NCI-H1694 (cell line): Measurements from ENCODE around the gene STARD7.
"Not testable (repeated sequence)": the region's sequence is repeated elsewhere in the genome, so short reads cannot be mapped to it uniquely, and the experiment has no call there.

ENCODE experiments used
- DNase-seq: peaks from one replicate; lab custom pipeline; 2025; lab: John Stamatoyannopoulos, UW

Gene STARD7

GRCh38 chr2:96233880-96234316 is 25.3 kb upstream of the STARD7 start:
- DNase-seq = no peak

- DNase-seq = no peak
Observed at GRCh38 chr2:96233436-96233835, 24.8 kb upstream of the STARD7 start.

DNA sequence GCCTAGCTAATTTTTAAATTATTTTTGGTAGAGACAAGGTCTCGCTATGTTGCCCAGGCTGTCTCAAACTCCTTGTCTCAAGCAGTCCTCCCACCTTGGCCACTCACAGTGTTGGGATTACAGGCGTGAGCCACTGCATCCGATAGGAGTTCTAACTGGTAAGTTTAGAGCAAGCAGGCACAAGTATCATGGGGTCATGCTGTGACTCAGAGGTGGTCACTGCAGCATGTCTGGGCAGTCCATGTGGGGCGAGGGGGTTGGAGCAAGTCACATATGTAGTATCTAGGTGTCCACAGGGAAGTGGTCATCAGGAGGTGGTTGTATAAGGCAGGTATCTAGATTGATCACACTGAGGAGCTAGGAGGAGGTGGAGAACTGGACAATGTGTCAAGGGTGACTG is 22.7 kb upstream of the STARD7 start:
- no peak for DNase-seq

DNA sequence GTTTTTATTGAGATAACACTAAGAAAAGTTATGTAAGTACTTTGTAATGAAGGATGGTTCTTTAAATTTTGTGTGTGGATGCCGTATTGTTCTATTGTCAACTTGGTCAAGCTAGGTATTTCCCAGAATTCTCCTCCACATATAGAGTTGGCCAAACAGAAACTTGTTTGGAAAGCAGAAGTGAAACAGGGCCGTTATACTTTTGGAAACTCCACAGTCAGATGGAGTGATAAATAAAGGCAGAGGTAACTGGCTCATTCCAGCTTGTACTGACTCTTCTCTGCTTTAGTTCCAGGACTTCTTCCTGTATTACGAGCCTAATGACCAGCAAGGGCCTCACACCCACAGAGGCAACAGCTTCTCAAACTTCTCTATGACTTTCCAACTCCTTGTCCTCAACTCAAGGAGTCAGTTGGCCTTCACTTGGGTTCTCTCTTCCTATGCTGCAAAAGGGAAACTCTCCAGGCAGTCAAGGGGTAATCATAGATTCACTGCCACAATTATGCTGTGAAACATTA is 16.4 kb upstream of the STARD7 start:
- DNase-seq = no peak

- DNase-seq = not testable (repeated sequence)
Observed at GRCh38 chr2:96221106-96221505, 12.5 kb upstream of the STARD7 start.

DNA sequence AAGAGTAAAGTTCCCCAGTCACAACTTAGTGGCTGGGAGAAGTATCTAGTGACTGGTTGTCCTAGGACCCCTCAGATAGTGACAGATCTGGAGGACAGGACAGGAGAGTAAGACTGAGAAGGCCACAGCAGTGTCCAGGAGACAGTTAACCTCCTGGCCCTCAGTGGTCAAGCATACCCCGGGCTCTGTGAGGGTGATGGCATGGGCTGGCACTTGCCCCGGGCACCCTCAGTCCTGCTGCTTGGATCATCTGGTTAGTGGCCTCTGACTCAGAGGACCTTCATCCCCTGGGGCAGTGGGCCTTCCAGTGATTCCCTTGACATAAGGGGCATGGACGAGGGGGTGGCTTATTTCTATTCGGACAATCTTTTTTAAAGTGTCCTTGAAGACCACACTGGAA is 11.3 kb upstream of the STARD7 start:
- not testable (repeated sequence) for DNase-seq

DNA sequence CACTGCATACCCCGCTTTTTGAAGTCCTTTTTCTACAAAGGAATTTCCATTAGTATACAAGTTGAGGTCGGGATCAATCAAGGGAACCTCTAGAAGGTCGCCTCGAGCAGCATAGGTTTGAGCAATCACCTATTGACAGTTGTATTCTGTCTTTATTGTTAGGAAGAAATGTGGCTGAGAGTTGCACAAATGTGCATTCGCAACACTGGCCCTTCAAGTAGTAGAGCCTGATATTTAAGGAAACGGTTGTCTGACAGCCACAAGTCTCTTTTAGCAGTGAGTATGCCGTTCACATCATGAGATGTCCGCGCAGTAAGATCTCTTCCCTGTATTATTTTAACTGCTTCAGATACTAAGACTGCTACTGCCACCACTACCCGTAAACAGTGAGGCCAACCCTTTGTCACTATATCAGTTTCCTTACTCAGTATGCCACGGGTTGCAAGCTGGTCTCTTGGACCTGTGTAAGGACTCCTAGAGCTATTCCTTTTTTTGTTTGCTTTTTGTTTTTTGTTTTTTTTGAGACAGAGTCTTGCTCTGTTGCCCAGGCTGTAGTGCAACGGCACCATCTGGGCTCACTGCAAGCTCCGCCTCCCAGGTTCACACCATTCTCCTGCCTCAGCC is 10.0 kb upstream of the STARD7 start:
- DNase-seq = no peak

GRCh38 chr2:96214554-96214953 is 5.9 kb upstream of the STARD7 start:
- no peak for DNase-seq

DNA sequence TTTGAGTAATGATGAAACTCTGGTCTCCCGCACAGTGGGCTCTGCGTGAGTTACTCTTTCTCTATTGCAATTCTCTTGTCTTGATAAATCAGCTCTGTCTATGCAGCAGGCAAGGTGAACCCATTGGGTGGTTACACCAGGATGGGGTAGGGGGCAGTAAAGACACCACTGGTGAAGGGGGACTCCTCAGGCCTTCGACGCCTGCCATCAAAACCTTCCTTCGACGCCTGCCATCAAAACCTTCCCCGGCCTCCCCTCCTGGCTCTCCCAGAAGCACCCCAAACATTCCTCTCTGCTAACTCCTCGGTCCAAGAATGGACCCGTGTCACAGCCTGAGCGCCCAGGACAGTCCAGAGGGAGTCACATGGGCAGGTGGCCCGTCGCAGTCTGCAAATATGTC is 4.8 kb upstream of the STARD7 start:
- DNase-seq = no peak

GRCh38 chr2:96212339-96212738 is 3.7 kb upstream of the STARD7 start:
- no peak for DNase-seq

- DNase-seq = no peak
Observed at GRCh38 chr2:96209729-96210085, 1.1 kb upstream of the STARD7 start.

GRCh38 chr2:96209011-96209728 is 543 bp upstream of the STARD7 start:
- no peak for DNase-seq

DNA sequence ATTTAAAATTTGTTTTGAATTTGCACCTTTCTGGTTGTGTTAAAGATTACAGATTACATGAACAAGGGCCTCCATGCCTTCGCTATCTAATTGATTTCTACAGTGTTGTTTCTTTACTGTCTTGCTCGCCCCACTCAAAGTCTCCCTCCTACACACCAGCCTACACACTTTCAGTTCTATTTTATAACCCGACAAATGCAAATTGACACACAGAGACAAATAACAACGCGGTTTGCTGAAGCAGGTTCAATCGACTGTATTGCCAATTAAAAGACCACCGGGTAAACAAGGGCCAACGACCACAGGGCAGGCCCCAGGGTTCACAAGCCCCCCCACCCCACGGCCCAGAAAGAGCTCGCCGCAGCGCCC is 869 bp downstream of the STARD7 start:
- DNase-seq = no peak

DNA sequence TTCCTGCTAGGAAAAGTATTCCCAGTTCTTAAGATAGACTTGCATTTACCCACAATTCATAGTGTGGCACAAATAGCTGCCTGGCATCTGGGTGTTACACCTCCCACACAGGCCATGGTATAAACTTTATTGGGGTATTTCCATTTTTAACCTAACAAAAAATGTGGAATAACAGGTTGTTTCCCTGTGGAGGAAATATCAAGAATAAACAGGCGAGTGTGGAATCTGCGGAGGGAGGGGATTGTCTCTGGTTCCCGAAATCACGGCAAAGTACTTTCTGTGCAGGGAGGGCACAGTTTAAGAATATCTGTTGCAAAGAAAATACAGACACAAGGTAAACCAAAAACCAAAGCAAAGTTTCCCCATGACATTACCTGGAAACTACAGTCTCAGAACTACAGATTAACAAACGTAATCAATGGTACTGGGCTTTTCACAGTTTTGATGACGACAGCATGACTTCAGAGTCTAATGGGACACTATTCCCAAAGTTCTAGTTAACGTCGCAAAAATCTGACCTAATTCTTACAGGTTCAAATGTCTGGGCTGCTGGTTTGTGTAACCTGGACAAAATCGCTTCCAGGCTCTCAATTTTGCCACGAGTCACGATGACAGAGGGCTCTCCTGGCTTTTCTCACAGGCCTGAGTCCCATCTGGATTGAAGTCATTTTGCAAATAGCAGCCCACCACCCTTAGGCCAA is 1.4 kb downstream of the STARD7 start:
- DNase-seq = no peak

- DNase-seq = no peak
Observed at GRCh38 chr2:96205888-96206287, 2.7 kb downstream of the STARD7 start.

DNA sequence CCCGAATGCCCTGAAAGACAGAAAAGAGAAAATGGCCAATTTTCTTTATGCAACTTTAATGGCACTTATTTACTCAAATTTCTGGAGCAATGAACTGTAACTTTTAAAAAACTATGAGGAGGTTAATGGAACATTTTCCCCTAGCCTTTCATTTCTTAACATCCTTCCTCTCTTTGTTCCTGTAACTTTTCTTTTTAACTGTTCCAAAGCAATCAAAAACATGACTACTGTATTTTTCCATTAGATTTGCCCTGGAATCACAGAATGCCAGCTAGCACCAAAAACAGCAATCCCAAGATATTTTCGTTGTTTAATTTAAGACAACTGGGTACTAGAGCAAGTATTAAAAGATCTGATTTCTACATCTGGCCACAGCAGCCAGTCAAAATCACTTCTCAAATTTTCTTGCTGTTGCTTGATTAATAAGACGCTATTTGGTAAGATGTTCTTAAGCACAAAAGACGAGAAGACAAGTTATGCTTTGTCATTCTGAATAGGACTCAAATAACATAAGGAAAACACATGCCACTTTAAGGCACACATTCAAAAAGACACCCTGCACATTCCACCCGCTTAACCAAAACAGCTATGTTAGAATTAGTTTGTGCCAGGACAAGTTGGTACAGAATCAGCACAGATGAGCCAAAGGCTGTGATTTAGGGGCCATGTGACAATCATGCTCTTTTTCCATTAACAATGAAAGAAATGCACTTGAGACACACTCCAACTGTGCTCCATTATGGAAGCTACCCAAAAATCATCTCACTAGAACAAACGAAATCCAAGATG is 3.6 kb downstream of the STARD7 start:
- no peak for DNase-seq

GRCh38 chr2:96203130-96204028 is 5.2 kb downstream of the STARD7 start:
- DNase-seq = no peak

- DNase-seq = no peak
Observed at GRCh38 chr2:96202152-96202854, 6.3 kb downstream of the STARD7 start.

DNA sequence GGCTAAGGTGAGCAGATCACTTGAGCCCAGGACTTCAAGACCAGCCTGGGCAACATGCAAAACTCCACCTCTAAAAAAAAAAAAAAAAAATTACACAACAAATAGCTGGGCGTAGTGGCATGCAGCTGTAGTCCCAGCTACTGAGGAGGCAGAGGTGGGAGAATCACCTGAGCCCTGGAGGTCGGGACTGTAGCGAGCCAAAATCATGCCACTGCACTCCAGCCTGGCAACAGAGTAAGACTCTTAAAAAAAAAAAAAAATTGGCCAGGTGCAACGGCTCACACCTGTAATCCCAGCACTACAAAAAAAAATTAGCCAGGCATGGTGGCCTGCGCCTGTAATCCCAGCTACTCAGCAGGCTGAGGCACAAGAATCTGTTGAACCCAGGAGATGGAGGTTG is 7.3 kb downstream of the STARD7 start:
- DNase-seq = no peak

GRCh38 chr2:96198921-96199320 is 9.7 kb downstream of the STARD7 start:
- DNase-seq = no peak
